ENCODE data around the gene LGI4.
"Not testable (repeated sequence)": the region's sequence is repeated elsewhere in the genome, so short reads cannot be mapped to it uniquely, and the experiment has no call there.

The LGI4 gene

DNA sequence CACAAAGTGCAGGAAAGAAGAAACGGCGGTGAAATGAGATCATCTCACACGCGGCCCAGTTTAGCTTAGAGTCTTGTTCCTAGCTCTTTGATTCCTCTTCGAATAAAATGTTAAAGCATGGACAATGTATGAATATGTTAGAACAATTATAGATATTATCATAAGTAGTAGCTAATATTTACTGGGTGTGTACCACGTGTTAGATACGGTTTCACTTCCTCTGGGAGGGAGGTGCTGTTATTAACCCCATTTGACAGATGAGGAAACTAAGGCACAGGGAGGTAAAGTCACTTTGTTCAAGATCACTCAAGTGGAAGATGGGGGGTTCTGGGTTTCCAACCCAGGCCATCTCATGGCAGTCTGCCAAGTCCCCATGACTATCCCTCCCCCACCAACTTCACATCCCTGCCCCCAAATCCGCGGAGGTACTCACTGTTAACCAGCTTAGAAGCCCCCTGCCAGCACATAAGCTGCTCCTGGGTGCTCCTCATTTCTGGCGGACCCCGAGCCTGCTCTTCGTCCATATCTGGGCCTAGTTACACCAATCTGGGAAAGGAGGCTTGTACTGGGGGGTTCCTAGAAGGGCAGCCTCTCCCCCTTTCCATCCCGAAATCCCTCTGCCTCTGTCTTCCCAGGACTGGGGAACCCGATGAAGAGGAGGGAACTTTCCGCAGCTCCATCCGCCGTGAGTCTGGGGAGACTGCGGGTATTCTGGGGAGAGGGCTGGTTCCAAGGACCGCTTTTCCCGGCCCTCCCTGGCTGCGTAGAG is 7.2 kb upstream of the LGI4 start:
- DNase-seq (ENCODE audit: low spot score), result no peak
- no peak for FAIRE-seq

DNA sequence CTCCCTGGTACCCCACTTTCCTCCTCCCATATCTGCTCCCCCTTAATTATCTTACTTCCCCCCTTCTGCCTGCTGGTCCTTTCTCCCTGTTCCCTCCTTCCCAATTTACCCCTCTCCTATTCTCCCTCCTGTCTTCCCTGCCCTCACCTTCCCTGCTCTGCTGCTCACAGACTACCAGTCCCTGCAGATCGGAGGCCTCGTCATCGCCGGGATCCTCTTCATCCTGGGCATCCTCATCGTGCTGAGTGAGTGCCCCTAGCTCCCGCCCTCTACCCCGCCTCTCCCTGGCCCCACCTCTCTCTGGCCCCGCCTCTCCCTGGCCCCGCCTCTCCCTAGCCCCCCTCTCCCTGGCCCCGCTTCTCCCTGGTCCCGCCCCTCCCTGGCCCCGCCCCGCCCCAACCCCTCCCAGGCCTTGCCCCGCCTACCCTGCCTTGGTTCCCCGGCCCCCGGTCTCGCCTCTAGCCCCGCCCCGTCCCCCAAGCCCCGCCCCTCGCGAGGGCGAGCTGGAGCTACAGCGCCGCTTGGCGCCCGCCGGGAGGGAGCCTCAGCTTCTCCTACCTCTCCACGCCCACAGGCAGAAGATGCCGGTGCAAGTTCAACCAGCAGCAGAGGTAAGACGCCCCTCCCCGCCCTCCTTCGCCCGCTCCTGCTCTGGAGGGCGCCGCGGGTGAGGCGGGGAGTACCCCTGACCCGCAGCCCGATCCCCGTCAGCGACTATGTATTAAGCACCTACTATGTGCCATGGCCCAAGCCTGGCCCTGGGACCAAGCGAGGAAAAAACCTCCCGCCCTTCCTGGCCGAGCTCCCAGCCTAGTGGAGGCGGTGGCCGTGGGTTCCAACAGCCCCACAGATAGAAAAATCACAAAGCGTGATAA is 6.3 kb upstream of the LGI4 start:
- peak; percentile 99 for DNase-seq (ENCODE audit: low spot score)

DNA sequence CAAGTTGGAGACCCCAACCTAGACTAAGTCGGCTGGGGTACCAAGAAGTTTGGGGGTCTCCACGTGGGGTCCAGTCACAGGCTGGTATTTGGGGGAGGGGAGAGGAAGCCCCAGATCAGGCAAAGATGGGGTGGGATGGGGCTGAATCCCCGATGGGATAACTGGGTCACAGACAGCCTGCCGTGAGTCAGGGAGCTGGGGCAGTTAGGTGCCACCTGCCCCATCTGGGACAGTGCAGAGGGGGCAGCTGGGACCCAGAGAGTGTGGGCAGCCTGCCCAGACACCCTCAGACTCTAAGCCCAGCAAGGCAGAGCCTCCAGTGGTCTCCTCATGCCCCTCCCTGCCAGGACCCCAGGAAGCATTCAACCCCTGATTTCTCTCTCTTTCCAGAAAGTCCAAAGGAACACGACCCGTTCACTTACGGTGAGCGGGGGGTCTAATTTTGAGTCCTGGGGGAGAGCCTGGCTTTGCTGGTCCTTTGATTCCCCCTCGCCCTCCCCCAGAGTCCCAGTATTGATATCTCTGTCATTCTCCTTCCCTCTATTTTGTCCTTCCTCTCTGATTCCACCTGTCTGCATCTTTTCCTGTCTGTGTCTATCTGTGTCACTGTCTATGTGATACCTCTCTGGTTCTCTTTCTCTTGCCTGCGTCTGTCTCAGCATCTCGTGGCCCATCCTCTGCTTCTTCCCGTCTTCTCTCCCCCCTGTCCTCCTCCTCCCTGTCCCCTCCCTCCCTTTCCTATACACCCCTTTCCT is 5.5 kb upstream of the LGI4 start:
- DNase-seq (ENCODE audit: low spot score) (no peak), FAIRE-seq (no peak)

More for the DNA sequence above, 6.3 kb upstream of the LGI4 start:
- peak; percentile 74 for FAIRE-seq

DNA sequence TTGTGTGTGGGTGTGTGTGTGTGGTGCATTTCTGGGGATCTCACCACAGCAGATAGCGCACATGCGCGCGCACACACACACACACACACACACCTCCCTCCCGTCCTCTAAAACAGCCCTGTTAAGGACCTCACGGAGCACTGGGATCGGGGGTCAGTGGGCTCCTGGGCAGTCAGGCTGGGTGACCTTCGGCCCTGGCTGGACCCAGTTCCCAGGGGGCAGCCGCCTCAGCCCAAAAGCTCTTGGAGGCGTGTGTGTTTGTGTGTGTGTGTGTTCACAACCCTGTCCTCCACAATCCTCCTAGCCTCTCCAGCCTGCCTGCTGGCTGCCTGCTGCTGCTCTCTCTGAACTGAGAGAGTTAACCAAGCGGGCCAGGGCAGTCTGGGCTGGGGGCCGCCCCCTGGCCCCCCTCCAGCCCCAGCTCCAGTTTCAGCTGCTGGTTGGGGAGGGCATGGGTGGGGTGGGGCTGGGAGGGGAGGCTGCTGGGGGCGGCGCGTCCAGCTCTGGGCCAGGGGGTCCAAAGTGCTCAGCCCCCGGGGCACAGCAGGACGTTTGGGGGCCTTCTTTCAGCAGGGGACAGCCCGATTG is 3.5 kb upstream of the LGI4 start, which contains the start of gene FXYD1:
TSS of gene FXYD1 (plus strand) at position 520 of the 588 bp plus-strand sequence. CDS start 1,256 bp downstream, outside the sequence.
- DNase-seq (ENCODE audit: low spot score) (no peak), FAIRE-seq (no peak)

DNA sequence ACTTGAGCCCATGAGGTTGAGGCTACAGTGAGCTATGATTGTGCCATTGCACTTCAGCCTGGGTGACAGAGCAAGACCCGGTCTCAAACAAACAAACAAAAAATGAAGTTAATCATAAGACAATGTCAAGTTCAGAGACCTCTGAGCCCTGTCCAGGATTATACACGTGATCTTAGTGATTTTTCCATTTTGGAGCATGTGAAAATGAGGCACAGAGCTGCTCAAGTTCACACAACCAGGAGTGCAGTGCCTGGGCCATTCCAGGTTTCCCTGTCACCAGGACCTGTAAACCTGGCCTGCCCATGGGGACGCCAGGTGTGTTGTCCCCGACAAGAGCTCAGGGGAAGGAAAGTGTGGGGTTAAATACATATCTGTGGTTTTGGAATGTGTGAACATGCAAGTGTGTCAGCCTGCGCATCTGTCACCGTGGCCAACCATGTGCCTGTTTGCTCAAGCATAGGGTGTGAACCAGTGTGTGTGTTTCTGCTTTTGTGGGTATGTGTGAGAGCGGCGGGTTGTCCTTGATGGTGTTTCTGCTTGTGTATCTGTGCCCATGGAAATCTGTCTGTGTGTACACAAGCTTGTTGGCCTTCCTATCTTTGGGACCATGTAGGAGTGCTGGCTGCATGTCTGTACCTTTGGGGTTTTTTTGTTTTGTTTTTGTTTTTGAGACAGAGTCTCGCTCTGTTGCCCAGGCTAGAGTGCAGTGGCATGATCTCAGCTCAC is 2.3 kb upstream of the LGI4 start:
- FAIRE-seq (no peak), DNase-seq (ENCODE audit: low spot score) (no peak)

DNA sequence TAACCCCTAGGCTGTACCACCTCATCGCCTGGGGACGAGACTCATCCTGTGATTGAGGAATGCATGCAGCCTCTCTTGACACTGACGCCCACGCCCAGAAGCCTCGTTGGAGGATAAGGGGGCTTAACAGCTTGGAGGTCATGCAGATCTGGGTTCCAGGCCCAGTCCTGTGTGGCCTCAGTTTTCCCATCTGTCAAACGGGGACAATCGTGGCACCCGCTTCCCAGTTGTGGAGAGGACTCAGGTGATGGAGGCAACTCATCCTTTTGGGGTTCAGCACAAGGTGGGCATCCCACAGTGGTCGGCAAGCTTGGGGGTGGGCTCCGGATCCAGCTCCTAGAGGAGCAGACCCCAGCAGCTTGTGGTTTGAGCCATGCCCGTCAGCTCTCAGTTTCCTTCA is 1.4 kb upstream of the LGI4 start:
- FAIRE-seq, result no peak
- no peak for DNase-seq (ENCODE audit: low spot score)

DNA sequence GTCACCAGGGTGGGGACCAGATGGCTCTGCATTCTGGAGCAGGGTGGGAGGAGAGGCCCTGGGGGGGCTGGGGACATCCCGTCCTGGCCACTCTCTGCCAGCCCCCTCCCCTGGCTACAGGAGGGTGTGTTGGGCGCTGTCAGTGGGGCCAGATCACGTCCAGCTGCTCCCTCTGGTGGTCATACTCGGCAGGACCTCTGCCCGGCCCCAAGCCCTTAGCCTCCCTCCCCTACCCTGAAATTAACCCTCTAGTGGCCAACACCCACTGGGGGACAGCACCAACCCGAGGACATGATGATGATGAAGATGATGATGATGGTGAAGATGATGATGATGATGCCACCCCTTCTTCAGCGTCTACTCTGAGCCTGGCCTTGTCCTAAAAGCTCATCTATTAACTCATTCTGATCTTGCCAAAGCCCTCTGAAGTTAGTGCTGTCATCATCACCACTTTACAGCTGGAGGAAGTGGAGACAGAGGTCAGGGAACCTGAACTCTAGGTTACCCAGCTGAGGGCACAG is 590 bp upstream of the LGI4 start:
- FAIRE-seq (peak; percentile 83), DNase-seq (ENCODE audit: low spot score) (peak; percentile 83)

DNA sequence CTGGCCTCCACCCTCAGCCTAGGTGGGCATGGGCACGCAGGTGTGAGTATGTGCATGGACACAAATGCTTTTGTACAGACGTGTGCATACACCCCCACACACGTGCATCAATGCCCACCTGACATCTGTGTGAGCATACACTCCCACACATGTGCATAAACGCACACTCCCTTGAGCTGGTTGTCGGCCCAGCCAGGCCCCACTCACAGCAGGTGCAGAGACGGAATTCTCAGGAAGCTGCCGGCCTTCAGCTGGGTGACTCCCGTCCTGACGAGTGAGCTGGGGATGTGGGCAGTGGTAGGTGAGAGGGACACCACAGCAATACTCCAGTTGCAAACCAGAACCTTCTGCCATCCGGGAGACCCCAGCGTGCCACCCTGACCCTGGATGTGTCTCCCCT is 1.0 kb downstream of the LGI4 start:
- no peak for DNase-seq (ENCODE audit: low spot score)
- peak; percentile 56 for FAIRE-seq

DNA sequence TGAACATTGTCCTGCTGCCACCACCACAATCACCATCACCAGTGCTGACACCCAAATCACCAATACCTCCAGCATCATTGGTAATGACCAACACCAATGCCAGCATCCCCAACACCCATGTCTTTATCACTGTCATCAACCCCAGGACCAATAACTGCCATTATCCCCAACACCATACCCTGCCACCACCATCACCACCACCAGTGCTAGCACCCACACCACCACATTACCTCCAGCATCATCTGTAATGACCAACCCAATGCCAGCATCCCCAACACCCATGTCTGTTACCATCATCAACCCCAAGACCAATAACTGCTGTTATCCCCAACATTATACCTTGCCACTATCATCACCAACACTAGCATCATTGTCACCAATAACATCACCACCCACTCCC is 2.6 kb downstream of the LGI4 start:
- peak; percentile 86 for FAIRE-seq
- DNase-seq (ENCODE audit: low spot score), result no peak

DNA sequence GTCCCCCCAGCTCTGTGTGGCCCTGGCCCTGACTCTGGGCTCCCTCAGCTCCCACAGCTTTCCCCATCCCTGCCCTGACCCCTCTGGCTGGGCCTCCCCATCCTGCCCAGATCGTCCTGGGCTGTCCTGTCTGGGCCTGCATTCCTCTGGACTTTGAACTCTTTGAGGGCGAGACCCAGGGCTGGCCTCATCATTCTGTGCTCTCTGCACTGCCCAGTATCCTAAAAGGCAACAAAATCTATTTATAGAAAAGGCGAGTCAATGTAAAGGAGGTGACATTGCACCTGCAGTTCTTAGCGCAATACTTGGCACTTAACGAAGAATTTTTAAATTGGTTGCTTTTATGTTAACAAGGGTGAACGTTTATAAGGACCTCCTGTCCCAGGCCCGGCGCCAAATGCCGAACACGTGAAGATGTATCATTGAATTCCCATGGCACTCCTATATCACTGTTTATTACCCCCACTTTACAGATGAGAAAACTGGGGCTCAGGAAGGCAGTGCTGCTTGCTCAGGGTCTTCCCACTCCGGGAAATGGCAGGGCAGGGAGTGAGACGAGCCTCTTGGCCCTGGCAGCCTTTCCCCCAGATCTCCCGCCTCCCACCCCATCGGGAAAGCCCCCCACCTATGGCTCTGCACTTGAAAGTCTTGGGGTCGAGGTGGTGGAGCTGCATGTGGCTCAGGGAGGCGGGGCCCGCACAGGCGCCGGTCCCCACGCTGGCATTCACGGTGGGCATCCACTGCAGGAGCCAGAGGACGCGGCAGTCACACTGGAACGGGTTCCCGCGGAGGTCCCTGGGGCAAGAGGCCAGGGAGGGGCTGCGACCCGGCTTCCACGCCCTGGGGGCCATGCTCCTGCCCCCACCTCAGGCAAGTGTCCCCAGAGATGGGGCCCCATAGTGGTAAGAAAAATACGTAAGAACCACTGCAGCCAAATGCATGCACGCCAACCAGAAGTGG is 3.8 kb downstream of the LGI4 start:
- no peak for DNase-seq (ENCODE audit: low spot score)
- FAIRE-seq, result no peak

DNA sequence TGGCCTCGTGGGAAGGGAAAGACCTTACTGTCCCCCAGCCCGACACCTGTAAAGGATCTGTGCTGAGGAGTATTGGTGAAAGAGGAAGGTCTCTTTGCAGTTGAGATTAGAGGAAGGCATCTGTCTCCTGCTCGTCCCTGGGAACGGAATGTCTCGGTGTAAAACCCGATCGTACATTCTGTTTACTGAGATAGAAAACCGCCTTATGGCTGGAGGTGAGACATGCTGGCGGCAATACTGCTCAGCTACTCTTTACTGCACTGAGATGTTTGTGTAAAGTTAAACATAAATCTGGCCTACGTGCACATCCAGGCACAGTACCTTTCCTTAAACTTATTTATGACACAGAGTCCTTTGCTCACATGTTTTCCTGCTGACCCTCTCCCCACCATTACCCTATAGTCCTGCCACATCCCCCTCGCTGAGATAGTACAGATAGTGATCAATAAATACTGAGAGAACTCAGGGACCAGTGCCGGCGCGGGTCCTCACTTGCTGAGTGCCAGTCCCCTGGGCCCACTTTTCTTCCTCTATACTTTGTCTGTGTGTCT is 5.1 kb downstream of the LGI4 start:
- DNase-seq (ENCODE audit: low spot score); FAIRE-seq: not testable (repeated sequence)

DNA sequence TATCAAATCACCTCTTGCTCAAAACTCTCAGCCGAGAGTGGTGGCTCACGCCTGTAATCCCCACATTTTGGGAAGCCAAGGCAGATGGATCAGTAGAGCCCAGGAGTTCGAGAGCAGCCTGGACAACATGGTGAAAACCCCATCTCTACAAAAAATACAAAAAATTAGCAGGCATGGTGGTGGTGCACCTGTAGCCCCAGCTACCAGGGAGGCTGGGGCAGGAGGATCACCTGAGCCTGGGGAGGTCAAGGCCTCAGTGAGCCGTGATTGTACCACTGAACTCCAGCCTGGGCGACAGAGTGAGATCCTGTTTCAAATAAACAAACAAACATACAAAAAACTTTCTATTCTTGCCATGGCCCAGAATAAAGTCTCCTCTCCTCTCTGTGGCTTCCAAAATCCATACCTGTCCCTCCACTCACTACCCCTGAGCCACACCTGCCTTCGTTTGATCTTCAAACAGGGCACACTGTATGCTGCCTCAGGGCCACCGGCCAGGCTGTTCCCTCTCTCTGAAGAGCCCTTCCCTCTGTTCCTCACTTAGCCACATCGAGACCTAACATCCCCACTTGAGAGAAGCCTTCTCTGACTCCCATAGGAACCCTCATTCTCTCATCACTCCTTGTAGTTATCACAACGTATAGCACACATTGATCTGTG is 6.3 kb downstream of the LGI4 start:
- no peak for DNase-seq (ENCODE audit: low spot score)
- FAIRE-seq, result no peak

DNA sequence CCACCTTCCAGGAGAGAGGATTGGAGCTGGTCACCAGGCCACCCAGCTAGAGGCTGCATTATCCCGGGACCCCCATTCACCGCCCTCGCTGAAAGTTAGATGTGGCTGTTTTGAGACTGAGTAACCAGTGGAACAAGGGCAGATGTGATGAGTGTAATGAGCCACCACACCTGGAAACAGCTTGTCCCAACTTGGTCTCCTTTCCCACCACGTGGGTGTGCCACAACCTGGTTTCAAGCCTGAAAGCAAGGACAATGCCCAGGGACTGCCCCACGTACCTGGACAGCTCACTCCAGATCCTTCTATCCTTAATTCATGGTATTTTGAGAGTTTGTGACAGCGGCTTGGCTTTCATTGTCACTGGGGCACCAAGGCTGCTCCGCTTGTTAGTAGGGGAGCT is 7.0 kb downstream of the LGI4 start:
- FAIRE-seq, result no peak

DNA sequence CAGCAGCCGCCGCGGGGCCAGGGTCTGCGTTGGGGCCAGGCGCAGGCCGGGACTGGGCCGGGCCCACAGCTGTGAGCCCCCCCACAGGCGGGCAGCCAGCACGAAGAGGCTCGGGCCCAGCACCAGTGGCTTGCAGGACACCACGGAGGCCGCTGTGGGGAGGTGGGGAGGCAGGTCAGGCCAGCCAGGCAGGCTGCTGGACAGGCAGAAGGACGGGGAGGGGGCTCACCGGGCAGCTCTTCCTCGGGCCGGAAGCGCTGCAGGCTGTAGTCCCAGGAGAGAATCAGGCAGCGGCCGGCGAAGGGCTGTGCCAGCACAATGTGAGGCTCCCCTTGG is 8.3 kb downstream of the LGI4 start:
- FAIRE-seq, result no peak
- no peak for DNase-seq (ENCODE audit: low spot score)

More for the DNA sequence above, 7.0 kb downstream of the LGI4 start:
- DNase-seq (ENCODE audit: low spot score), result no peak

DNA sequence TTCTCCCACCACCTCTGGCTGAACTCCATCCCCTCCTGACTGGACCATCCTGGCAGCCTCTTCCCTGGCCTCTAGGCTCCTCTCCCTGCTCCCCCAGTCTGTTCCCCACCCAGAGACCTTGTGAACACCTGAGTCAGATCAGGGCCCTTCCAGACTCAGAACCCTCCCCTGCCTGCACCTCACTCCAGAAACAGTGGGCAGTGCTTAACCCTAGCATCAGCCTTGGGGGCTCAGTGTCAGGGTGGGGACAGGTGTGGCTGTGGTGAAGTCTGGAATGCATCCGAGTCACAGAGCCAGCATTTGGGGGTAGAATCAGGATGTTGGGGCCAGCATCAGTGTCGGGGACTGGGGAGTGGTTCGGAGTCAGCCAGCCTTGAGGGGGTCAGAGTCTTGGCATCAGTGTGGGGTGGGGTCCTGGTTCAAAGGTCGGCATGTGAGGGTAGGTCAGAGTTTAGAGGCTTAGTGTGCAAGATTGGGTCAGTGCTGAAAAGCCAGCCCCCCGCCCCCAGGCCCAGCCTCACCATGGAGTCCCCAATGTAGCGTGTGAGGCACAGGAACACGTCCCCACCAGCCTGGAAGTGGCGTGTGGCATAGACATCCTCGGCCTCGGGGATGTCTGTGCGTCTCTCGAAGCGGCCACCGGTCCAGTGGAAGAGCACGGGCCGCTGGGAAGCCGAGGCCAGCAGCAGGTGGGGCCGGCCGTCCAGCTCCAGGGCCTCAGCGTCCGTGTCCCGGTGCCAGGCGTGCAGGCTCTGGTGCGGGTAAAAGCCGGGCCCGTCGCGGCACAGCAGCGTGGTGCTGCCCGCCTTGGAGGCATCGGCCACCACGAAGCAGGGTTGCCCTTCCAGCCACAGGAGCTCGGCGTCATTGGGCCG is 8.9 kb downstream of the LGI4 start:
- FAIRE-seq (no peak), DNase-seq (ENCODE audit: low spot score) (no peak)

DNA sequence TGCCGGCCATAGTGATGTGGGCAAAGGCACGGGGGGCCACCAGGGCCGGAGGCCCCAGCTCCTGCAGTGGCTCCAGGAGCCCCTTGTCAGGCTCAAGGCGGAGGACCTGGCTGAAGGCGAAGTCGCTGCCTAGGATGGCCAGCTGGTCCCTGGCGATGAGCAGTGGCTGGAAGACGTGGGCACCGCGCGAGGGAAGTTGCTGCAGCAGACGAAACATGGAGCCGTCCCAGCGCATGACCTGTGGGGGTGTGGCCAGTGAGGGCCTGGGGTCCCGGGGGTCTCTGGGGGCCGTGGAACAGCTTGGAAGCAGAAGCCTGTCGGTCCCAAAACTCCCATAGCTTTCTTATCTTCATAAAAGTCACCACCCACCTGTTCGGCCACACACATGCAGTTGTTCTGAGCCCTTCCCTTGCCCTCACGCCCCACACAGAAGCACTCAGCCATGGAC is 9.6 kb downstream of the LGI4 start:
- FAIRE-seq (no peak), DNase-seq (ENCODE audit: low spot score) (no peak)
